Endodermal cell (in vitro differentiated cells): ENCODE data around the gene TIMM21. TPM values are rescaled to one million over a fixed set of nuclear protein-coding genes. Genes with fewer than 3 reads are reported as not detected.

Source experiments
- DNase-seq: peaks from one replicate; pipeline ENCODE4 v3.0.0-alpha.2; 2017
- H3K27ac ChIP-seq: 2 replicates; pipeline ENCODE4 v1.5.1; 2013; ENCODE audit warnings: mild to moderate bottlenecking, low read depth, low read length, moderate library complexity
- H3K27me3 ChIP-seq: 2 replicates; pipeline ENCODE4 v1.6.1; 2013; ENCODE audit warnings: mild to moderate bottlenecking, low read length, moderate library complexity; ENCODE audit not compliant: insufficient read depth, control insufficient read depth, poor library complexity, severe bottlenecking
- H3K36me3 ChIP-seq: 2 replicates; pipeline ENCODE4 v1.7.0; 2013; ENCODE audit warnings: mild to moderate bottlenecking, low read length, moderate library complexity; ENCODE audit not compliant: control insufficient read depth, insufficient read depth
- H3K4me1 ChIP-seq: one replicate; pipeline ENCODE4 v1.7.0; 2013; ENCODE audit warnings: low read length; ENCODE audit not compliant: control insufficient read depth, insufficient read depth
- H3K4me3 ChIP-seq: 2 replicates; pipeline ENCODE4 v1.5.1; 2013; ENCODE audit warnings: mild to moderate bottlenecking, low read length, moderate library complexity
- H3K9ac ChIP-seq: 2 replicates; pipeline ENCODE4 v1.6.1; 2013; ENCODE audit warnings: mild to moderate bottlenecking, low read length, moderate library complexity; ENCODE audit not compliant: poor library complexity, severe bottlenecking; ENCODE audit errors: extremely low read depth
- H3K9me3 ChIP-seq: 2 replicates; pipeline ENCODE4 v1.6.1; 2013; ENCODE audit warnings: mild to moderate bottlenecking, low read length, moderate library complexity; ENCODE audit not compliant: control insufficient read depth
- H3K27ac Mint-ChIP-seq: 2 replicates; pipeline ENCODE4 v1.8.0; 2020; ENCODE audit warnings: mixed read lengths
- H3K27me3 Mint-ChIP-seq: 2 replicates; pipeline ENCODE4 v1.8.0; 2021; ENCODE audit warnings: mild to moderate bottlenecking, mixed read lengths; ENCODE audit not compliant: insufficient read depth
- H3K36me3 Mint-ChIP-seq: 2 replicates; pipeline ENCODE4 v1.8.0; 2020; ENCODE audit warnings: low read depth, mixed read lengths
- H3K4me1 Mint-ChIP-seq: 2 replicates; pipeline ENCODE4 v1.8.0; 2020; ENCODE audit warnings: mixed read lengths
- H3K4me3 Mint-ChIP-seq: 2 replicates; pipeline ENCODE4 v1.8.0; 2020; ENCODE audit warnings: mild to moderate bottlenecking, moderate library complexity, mixed read lengths
- H3K9me3 Mint-ChIP-seq: 2 replicates; pipeline ENCODE4 v1.8.0; 2020; ENCODE audit warnings: mild to moderate bottlenecking, mixed read lengths
- CTCF ChIP-seq: fragments of 200-600 bp; sonication (generic); conservative IDR thresholded peaks from 2 replicates; pipeline ENCODE4 v1.5.0; 2021; ENCODE audit warnings: antibody characterized with exemption, mild to moderate bottlenecking
- WGBS, 2 experiments: methylation state at CpG; one replicate each; pipeline versions ENCODE4 v1.1.5 to v1.1.7; 2013; ENCODE audit warnings: missing lambda C conversion rate in 2 of 2, mixed read lengths in 1 of 2; ENCODE audit not compliant: insufficient coverage in 1 of 2, insufficient read length in 1 of 2; 5-methylcytosine and 5-hydroxymethylcytosine counted together
- total RNA-seq, 2 donors: library from RNA; stranded (reverse); fragmentation: NEBNext Ultra II Directional in 1 of 2; extraction: Animal tissue kit (Norgen Biotek cat#: 25700) in 1 of 2; gene quantifications; 2 replicates in 1 of 2; 3 replicates in 1 of 2; pipeline ENCODE4 v1.2.1, GENCODE V29; 2021

TIMM21 gene
- total RNA-seq, 2 donors from 2014 or later, result 28.8 to 30.2 TPM

GRCh38 chr18:74152270-74152669 lies 3.9 kb downstream of the TIMM21 start:
- WGBS, 2 experiments, result 93 to 100% methylated on average over 4 to 6 of the region's 6 CpGs
- no peak overlapping the region for H3K27ac ChIP-seq
- no peaks in the 10 kb centered on the region for H3K9me3 ChIP-seq
- Mint-ChIP-seq H3K4me1 (peaks cover 11% of the 10 kb centered on the region), H3K9me3 (no peaks in the 10 kb centered on the region), H3K36me3 (peaks cover 10% of the 10 kb centered on the region), H3K27ac (no peak overlapping the region), H3K27me3 (no peaks in the 10 kb centered on the region), H3K4me3 (no peak overlapping the region)
- no peak overlapping the region for H3K9ac ChIP-seq
- peaks cover 29% of the 10 kb centered on the region for H3K36me3 ChIP-seq
- no peak for DNase-seq
- peaks cover 8% of the 10 kb centered on the region for H3K4me1 ChIP-seq
- no peak for TF ChIP-seq CTCF
- no peaks in the 10 kb centered on the region for H3K27me3 ChIP-seq
- no peak overlapping the region for H3K4me3 ChIP-seq

- Histone ChIP-seq H3K9me3 (no peaks in the 10 kb centered on the region), H3K9ac (no peak overlapping the region), H3K36me3 (peaks cover 31% of the 10 kb centered on the region), H3K27me3 (no peaks in the 10 kb centered on the region), H3K27ac (no peak overlapping the region), H3K4me3 (no peak overlapping the region), H3K4me1 (peaks cover 8% of the 10 kb centered on the region)
- Mint-ChIP-seq H3K9me3 (no peaks in the 10 kb centered on the region), H3K36me3 (peaks cover 11% of the 10 kb centered on the region), H3K27ac (no peak overlapping the region), H3K27me3 (no peaks in the 10 kb centered on the region), H3K4me1 (peaks cover 11% of the 10 kb centered on the region), H3K4me3 (no peak overlapping the region)
- peak; percentile 34 for TF ChIP-seq CTCF
- DNase-seq, result no peak
- 97 to 100% methylated on average over 1 to 2 of the region's 2 CpGs for WGBS, 2 experiments
These were observed 4.5 kb downstream of the TIMM21 start for GRCh38 chr18:74152857-74153256.

GRCh38 chr18:74153377-74153776 lies 5.1 kb downstream of the TIMM21 start:
- Mint-ChIP-seq H3K4me1 (peaks cover 11% of the 10 kb centered on the region), H3K4me3 (no peak overlapping the region), H3K27me3 (no peaks in the 10 kb centered on the region), H3K9me3 (no peaks in the 10 kb centered on the region), H3K36me3 (peaks cover 16% of the 10 kb centered on the region), H3K27ac (no peak overlapping the region)
- WGBS, 2 experiments, result 93 to 100% methylated on average over 2 to 3 of the region's 4 CpGs
- Histone ChIP-seq H3K36me3 (peaks cover 36% of the 10 kb centered on the region), H3K4me1 (peaks cover 8% of the 10 kb centered on the region), H3K27me3 (no peaks in the 10 kb centered on the region), H3K4me3 (no peak overlapping the region), H3K9me3 (no peaks in the 10 kb centered on the region), H3K27ac (no peak overlapping the region), H3K9ac (no peak overlapping the region)
- no peak for TF ChIP-seq CTCF
- no peak for DNase-seq
